IMR-90 (cell line): ENCODE data around the gene PRKACG. TPM values are rescaled to one million over a fixed set of nuclear protein-coding genes. Genes with fewer than 3 reads are reported as not detected.
A peak's percentile ranks its signal among the peaks of the same experiment; 100 is the strongest.

ENCODE experiments used
- ATAC-seq: fragments of 200-7000 bp; cut with Tn5 transposase; 2 replicates; pipeline ENCODE4 v1.9.1; 2020; ENCODE audit warnings: low read depth, mild to moderate bottlenecking, moderate library complexity
- BruUV-seq: library from RNA; stranded (reverse); fragments of 400-500 nt; replicated peaks from 2 replicates; lab custom pipeline; 2021; lab: Mats Ljungman, UMichigan
- CTCF ChIA-PET: fragments of 300-600 bp; formaldehyde crosslinking; extraction: SDS; loops from one replicate; lab custom pipeline; 2021; ENCODE audit warnings: antibody characterized with exemption; lab: Yijun Ruan, JAX
- POLR2A ChIA-PET: fragments of 300-600 bp; sonication (Branson Sonifier 250); formaldehyde crosslinking; loops from one replicate; lab custom pipeline; 2022; ENCODE audit warnings: antibody characterized with exemption; ENCODE audit not compliant: unreplicated experiment; lab: Charles Lee
- DNase-seq: peaks from one replicate; pipeline ENCODE4 v3.0.0; 2013
- H2AFZ ChIP-seq: replicated peaks from 2 replicates; pipeline ENCODE3; 2013; ENCODE audit warnings: low read length, mild to moderate bottlenecking; ENCODE audit not compliant: poor library complexity
- H2AK5ac ChIP-seq: 2 replicates; pipeline ENCODE4 v1.6.1; 2013; ENCODE audit warnings: low read depth, low read length, inconsistent platforms
- H2AK9ac ChIP-seq: replicated peaks from 2 replicates; pipeline ENCODE3; 2013; ENCODE audit warnings: mild to moderate bottlenecking, low read depth, low read length, moderate library complexity; ENCODE audit not compliant: poor library complexity
- H2BK120ac ChIP-seq: 2 replicates; pipeline ENCODE4 v1.6.1; 2013; ENCODE audit warnings: low read depth, low read length, inconsistent platforms
- H2BK15ac ChIP-seq: 3 replicates; pipeline ENCODE4 v1.6.1; 2013; ENCODE audit warnings: low read depth, low read length, inconsistent platforms
- H2BK20ac ChIP-seq: 2 replicates; pipeline ENCODE4 v1.6.1; 2013; ENCODE audit warnings: low read depth, mild to moderate bottlenecking, inconsistent platforms, low read length, moderate library complexity
- H2BK5ac ChIP-seq: 2 replicates; pipeline ENCODE4 v1.6.1; 2013; ENCODE audit warnings: mild to moderate bottlenecking, low read depth, low read length, inconsistent platforms; ENCODE audit not compliant: poor library complexity, severe bottlenecking
- H3K14ac ChIP-seq: replicated peaks from 2 replicates; pipeline ENCODE4 v1.6.1; 2013; ENCODE audit warnings: low read depth, low read length, inconsistent platforms
- H3K18ac ChIP-seq: 2 replicates; pipeline ENCODE4 v1.6.1; 2013; ENCODE audit warnings: low read depth, low read length, control low read depth
- H3K23ac ChIP-seq: 2 replicates; pipeline ENCODE4 v1.6.1; 2013; ENCODE audit warnings: low read depth, low read length, inconsistent platforms
- H3K27ac ChIP-seq: 2 replicates; pipeline ENCODE4 v1.5.1; 2013; ENCODE audit warnings: mild to moderate bottlenecking, control low read depth, low read length; ENCODE audit not compliant: insufficient read depth
- H3K27me3 ChIP-seq: 2 replicates; pipeline ENCODE4 v1.6.1; 2013; ENCODE audit warnings: low read length; ENCODE audit not compliant: control insufficient read depth, insufficient read depth
- H3K36me3 ChIP-seq: 2 replicates; pipeline ENCODE4 v1.6.1; 2013; ENCODE audit warnings: low read length, mixed read lengths; ENCODE audit not compliant: control insufficient read depth, insufficient read depth
- H3K4ac ChIP-seq: 2 replicates; pipeline ENCODE4 v1.6.1; 2013; ENCODE audit warnings: low read depth, low read length, inconsistent platforms
- H3K4me1 ChIP-seq: 2 replicates; pipeline ENCODE4 v1.6.1; 2013; ENCODE audit warnings: low read length, mixed read lengths; ENCODE audit not compliant: control insufficient read depth, insufficient read depth
- H3K4me2 ChIP-seq: 2 replicates; pipeline ENCODE4 v1.6.1; 2013; ENCODE audit warnings: low read depth, mild to moderate bottlenecking, control low read depth, low read length, moderate library complexity
- H3K4me3 ChIP-seq: 2 replicates; pipeline ENCODE4 v1.5.1; 2013; ENCODE audit warnings: low read depth, mild to moderate bottlenecking, control low read depth, low read length, moderate library complexity; ENCODE audit not compliant: insufficient read depth
- H3K56ac ChIP-seq: 2 replicates; pipeline ENCODE4 v1.6.1; 2013; ENCODE audit warnings: low read length, inconsistent platforms; ENCODE audit not compliant: insufficient read depth; ENCODE audit errors: extremely low read depth
- H3K79me1 ChIP-seq, 2 experiments: 2 replicates each; pipeline ENCODE4 v1.6.1; 2013; ENCODE audit warnings: low read length in 2 of 2, inconsistent platforms in 1 of 2, low read depth in 1 of 2
- H3K9ac ChIP-seq: 2 replicates; pipeline ENCODE4 v1.6.1; 2013; ENCODE audit warnings: low read depth, low read length, control low read depth
- H3K9me1 ChIP-seq: 2 replicates; pipeline ENCODE4 v1.6.1; 2013; ENCODE audit warnings: low read length, inconsistent platforms; ENCODE audit not compliant: insufficient read depth
- H3K9me3 ChIP-seq: 2 replicates; pipeline ENCODE4 v1.6.1; 2013; ENCODE audit warnings: low read length; ENCODE audit not compliant: control insufficient read depth, insufficient read depth
- H4K20me1 ChIP-seq: 2 replicates; pipeline ENCODE4 v1.6.1; 2013; ENCODE audit warnings: low read length, inconsistent platforms; ENCODE audit not compliant: insufficient read depth
- H4K5ac ChIP-seq: 2 replicates; pipeline ENCODE4 v1.6.1; 2013; ENCODE audit warnings: mild to moderate bottlenecking, low read depth, low read length, control low read depth
- H4K8ac ChIP-seq, 2 experiments: 2 replicates each; pipeline ENCODE4 v1.6.1; 2013; ENCODE audit warnings: low read depth in 2 of 2, low read length in 2 of 2, control low read depth in 1 of 2, inconsistent platforms in 1 of 2
- H4K91ac ChIP-seq: 2 replicates; pipeline ENCODE4 v1.6.1; 2013; ENCODE audit warnings: low read depth, low read length, inconsistent platforms; ENCODE audit not compliant: insufficient read depth
- BHLHE40 ChIP-seq: fragments of 150-350 bp; IDR thresholded peaks from 2 replicates; pipeline ENCODE4 v1.6.1; 2016; ENCODE audit warnings: mild to moderate bottlenecking, low read depth, low read length
- CEBPB ChIP-seq: IDR thresholded peaks from 2 replicates; pipeline ENCODE4 v1.6.1; 2012; ENCODE audit warnings: low read depth, low read length, improper control_type of control experiment
- CHD1 ChIP-seq: IDR thresholded peaks from 2 replicates; pipeline ENCODE4 v1.6.1; 2012; ENCODE audit warnings: low read depth, low read length, improper control_type of control experiment
- CTCF ChIP-seq: conservative IDR thresholded peaks from 2 replicates; pipeline ENCODE4 v1.5.1; 2012; ENCODE audit warnings: mild to moderate bottlenecking, low read depth, low read length, improper control_type of control experiment
- ELK1 ChIP-seq: fragments of 150-350 bp; IDR thresholded peaks from 2 replicates; pipeline ENCODE4 v1.6.1; 2016; ENCODE audit warnings: low read depth, mild to moderate bottlenecking, low read length, moderate library complexity, borderline replicate concordance
- FOS ChIP-seq: fragments of 150-350 bp; IDR thresholded peaks from 2 replicates; pipeline ENCODE4 v1.6.1; 2016; ENCODE audit warnings: low read depth, low read length
- MAFK ChIP-seq: IDR thresholded peaks from 2 replicates; pipeline ENCODE4 v1.6.1; 2012; ENCODE audit warnings: low read depth, low read length, improper control_type of control experiment
- MAZ ChIP-seq: IDR thresholded peaks from 2 replicates; pipeline ENCODE4 v1.6.1; 2012; ENCODE audit warnings: low read depth, mild to moderate bottlenecking, low read length, improper control_type of control experiment, moderate library complexity, borderline replicate concordance
- MXI1 ChIP-seq: IDR thresholded peaks from 2 replicates; pipeline ENCODE4 v1.6.1; 2012; ENCODE audit warnings: low read depth, mild to moderate bottlenecking, low read length, moderate library complexity, borderline replicate concordance
- NFE2L2 ChIP-seq: fragments of 150-350 bp; IDR thresholded peaks from 2 replicates; pipeline ENCODE4 v1.6.1; 2016; ENCODE audit warnings: low read depth, mild to moderate bottlenecking, low read length
- POLR2A ChIP-seq: IDR thresholded peaks from 2 replicates; pipeline ENCODE4 v1.6.1; 2012; ENCODE audit warnings: mild to moderate bottlenecking, low read depth, low read length
- RAD21 ChIP-seq: IDR thresholded peaks from 2 replicates; pipeline ENCODE4 v1.6.1; 2012; ENCODE audit warnings: low read length, improper control_type of control experiment
- RCOR1 ChIP-seq: IDR thresholded peaks from 2 replicates; pipeline ENCODE4 v1.6.1; 2012; ENCODE audit warnings: mild to moderate bottlenecking, low read length, improper control_type of control experiment; ENCODE audit not compliant: insufficient replicate concordance
- SMC3 ChIP-seq: fragments of 150-350 bp; IDR thresholded peaks from 2 replicates; pipeline ENCODE4 v1.6.1; 2016; ENCODE audit warnings: low read depth, mild to moderate bottlenecking, antibody characterized with exemption, low read length, moderate library complexity
- USF2 ChIP-seq: fragments of 150-350 bp; IDR thresholded peaks from 2 replicates; pipeline ENCODE4 v1.6.1; 2017; ENCODE audit warnings: mild to moderate bottlenecking, antibody characterized with exemption, low read length, low read depth
- WGBS, 2 experiments: methylation state at CpG; one replicate each; pipeline versions ENCODE4 v1.1.5 to v1.1.7; 2013; ENCODE audit warnings: missing lambda C conversion rate in 2 of 2; ENCODE audit not compliant: insufficient read length in 1 of 2; ENCODE audit errors: extremely low coverage in 2 of 2; 5-methylcytosine and 5-hydroxymethylcytosine counted together
- dilution Hi-C: fragments of 300-500 bp; cut with HindIII; formaldehyde crosslinking; loops from one replicate; pipeline ENCODE4 v1.14.3; 2018; ENCODE audit warnings: low sequenced_read_pairs; ENCODE audit not compliant: unreplicated experiment
- in situ Hi-C: fragments of 300-500 bp; cut with MboI; formaldehyde crosslinking; loops from 3 replicates; pipeline ENCODE4 v1.14.3; 2019; ENCODE audit warnings: low sequenced_read_pairs, inconsistent platforms, mixed read lengths
- intact Hi-C: fragments of 100-400 bp; cut with micrococcal nuclease; formaldehyde crosslinking; loops from 2 replicates; pipeline ENCODE4 v1.10.0; 2022
- polyA plus RNA-seq, 3 experiments: library from polyadenylated mRNA; depleted of rRNA; stranded (reverse); fragments of >200 nt; gene quantifications; 2 replicates each; pipeline ENCODE4 v1.2.3, GENCODE V29; 2012; ENCODE audit warnings: low replicate concordance in 1 of 3
- total RNA-seq: library from RNA; depleted of rRNA; stranded (reverse); fragments of >200 nt; gene quantifications from 2 replicates; pipeline ENCODE4 v1.2.3, GENCODE V29; 2012

PRKACG gene
- total and polyA plus RNA-seq, 2 of the 4 experiments (the other 2 are of a cell fraction) = not detected

- Histone ChIP-seq H3K4me2 (no peak overlapping the region), H3K18ac (no peak overlapping the region), H3K79me1 (no peaks in the 10 kb centered on the region), H3K9me3 (no peaks in the 10 kb centered on the region), H4K8ac (no peak overlapping the region), H2AK9ac (no peak overlapping the region), H2AK5ac (no peak overlapping the region), H4K5ac (no peak overlapping the region), H3K9ac (no peak overlapping the region), H3K14ac (no peak overlapping the region), H4K20me1 (no peaks in the 10 kb centered on the region), H2AFZ (no peak overlapping the region), H2BK120ac (no peak overlapping the region), H3K4me1 (no peaks in the 10 kb centered on the region), H3K9me1 (no peaks in the 10 kb centered on the region), H2BK20ac (no peak overlapping the region), H4K91ac (no peak overlapping the region), H3K4ac (no peak overlapping the region), H3K23ac (no peak overlapping the region), H3K27me3 (peaks cover 11% of the 10 kb centered on the region), H3K27ac (no peak overlapping the region), H3K4me3 (no peak overlapping the region), H2BK5ac (no peak overlapping the region), H3K56ac (no peak overlapping the region), H3K36me3 (no peaks in the 10 kb centered on the region), H2BK15ac (no peak overlapping the region)
- intact Hi-C loops (loop anchor here (1.0 to 10.0 kb wide), 2 partner anchors 323 to 443 kb away; partner anchors contain the start of gene PIP5K1B), dilution Hi-C loops (no loop called here), in situ Hi-C loops (no loop called here)
- no TSS peak for BruUV-seq
- peak; percentile 88 for ATAC-seq
- no CpG with 5 or more reads among the region's 5 CpGs for WGBS, 2 experiments
- POLR2A ChIA-PET = no interaction called here
- peak; percentile 45 for DNase-seq
- CTCF ChIA-PET = no interaction called here
- TF ChIP-seq POLR2A (no peak), MXI1 (no peak), SMC3 (peak; percentile 39; the same call in 1 of the 2 replicates), ELK1 (no peak), MAZ (no peak), CHD1 (no peak), CEBPB (peak; percentile 36; the same call in 1 of the 2 replicates), NFE2L2 (no peak), USF2 (no peak), RAD21 (peak; percentile 53), RCOR1 (no peak), CTCF (peak; percentile 67), BHLHE40 (no peak), MAFK (no peak), FOS (no peak)
Observed at GRCh38 chr9:69027355-69028097, 13.6 kb upstream of the PRKACG start.
